GM12872 (cell line): ENCODE data around the gene RTL1.

Source experiments
- TF ChIP-seq, protein P1 (sequence below): IDR thresholded peaks from 3 replicates; pipeline ENCODE4 v1.5.1; 2011; ENCODE audit warnings: low read depth, mild to moderate bottlenecking, low read length, moderate library complexity; ENCODE audit not compliant: insufficient read depth

Gene RTL1

DNA sequence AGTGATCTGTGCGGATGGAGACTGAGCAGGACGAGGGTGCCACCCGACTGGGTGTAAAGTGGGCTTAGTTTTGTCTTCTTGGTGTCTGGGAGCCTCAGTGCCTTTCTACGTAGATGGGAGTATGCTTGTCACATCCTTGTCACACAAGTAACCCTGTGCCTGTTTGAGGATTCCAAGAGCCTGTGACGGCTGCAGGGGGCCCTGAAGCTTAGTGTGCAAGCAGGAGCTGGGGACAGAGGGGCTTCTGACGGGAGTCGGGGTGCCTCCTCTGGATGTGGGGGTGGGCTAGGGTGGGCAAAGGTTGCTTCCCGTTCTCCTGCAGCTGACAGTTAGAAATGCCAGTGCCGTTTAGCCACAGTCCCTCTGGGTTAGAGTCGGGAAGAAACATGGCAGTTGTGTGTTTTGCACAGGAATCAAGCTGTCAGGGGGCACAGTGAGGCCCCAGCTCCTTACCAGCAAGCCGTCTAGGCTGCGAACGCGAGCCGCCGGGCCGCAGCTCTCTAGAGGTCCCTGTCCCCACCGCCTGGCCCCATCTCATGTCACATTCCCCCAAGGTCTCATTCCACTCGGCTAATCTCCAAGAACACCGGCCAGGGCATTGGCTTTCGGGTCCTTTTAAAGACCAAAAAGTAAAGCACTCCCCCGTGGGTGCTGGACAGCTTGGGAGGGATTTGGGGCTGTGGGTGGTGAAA is 7.0 kb downstream of the RTL1 start:
- TF ChIP-seq, protein P1, sequence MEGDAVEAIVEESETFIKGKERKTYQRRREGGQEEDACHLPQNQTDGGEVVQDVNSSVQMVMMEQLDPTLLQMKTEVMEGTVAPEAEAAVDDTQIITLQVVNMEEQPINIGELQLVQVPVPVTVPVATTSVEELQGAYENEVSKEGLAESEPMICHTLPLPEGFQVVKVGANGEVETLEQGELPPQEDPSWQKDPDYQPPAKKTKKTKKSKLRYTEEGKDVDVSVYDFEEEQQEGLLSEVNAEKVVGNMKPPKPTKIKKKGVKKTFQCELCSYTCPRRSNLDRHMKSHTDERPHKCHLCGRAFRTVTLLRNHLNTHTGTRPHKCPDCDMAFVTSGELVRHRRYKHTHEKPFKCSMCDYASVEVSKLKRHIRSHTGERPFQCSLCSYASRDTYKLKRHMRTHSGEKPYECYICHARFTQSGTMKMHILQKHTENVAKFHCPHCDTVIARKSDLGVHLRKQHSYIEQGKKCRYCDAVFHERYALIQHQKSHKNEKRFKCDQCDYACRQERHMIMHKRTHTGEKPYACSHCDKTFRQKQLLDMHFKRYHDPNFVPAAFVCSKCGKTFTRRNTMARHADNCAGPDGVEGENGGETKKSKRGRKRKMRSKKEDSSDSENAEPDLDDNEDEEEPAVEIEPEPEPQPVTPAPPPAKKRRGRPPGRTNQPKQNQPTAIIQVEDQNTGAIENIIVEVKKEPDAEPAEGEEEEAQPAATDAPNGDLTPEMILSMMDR = no peak

DNA sequence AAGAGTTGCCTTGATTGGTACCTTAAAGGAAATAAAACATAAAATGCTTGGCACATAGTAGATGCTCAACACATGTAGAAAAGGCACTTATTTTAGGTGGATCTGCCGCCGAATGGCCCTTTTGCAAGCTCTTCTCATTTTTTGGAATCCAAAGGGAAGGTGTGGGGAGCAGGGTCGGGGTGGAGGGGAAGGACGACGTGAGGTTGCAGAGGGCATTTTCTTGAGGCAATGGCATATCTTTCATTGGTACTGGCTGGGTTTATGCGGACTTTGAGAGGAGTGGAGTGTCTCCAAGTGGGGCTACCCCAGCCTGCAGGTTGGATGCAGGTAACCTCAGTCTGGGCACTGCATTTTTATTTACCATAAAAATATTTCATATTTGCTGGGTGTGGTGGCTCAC is 8.1 kb downstream of the RTL1 start:
- TF ChIP-seq, protein P1 = no peak

DNA sequence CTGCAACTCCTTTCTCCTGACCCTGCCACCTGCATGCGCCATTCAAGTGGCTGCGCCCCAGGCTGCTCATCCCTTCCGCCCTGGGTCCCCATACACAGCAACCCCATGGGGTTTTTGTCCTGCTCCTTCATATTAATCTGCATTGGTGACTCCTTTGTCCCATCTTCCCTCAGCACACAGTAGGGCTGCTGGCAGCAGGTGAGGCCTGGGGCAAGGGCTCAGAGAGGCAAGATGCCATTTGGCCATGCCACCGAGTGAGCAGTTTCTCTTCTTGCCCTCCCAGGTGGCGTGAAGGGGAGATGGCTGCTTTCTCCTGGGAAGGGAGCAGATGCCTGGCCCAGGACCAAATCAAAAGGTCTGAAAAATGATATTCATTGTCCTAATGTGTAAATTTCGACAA is 9.1 kb downstream of the RTL1 start:
- TF ChIP-seq, protein P1 = no peak

DNA sequence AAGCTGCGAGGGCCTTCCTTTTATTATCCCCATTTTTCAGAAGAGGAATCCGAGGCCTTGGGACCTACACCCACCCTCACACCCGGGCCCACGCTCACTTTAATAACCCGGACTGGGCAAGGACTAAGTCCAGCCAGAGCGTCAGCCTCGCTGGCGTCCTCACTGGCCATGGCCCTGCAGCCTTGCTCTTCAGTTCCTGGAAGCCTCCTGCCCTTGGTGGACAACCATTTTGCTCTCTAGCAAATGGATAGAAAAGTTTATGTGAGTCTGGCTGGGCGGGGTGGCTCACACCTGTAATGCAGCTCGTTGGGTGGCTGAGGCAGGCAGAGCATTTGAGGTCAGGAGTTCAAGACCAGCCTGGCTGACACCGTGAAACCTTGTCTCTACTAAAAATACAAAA is 9.8 kb downstream of the RTL1 start:
- TF ChIP-seq, protein P1 = no peak

DNA sequence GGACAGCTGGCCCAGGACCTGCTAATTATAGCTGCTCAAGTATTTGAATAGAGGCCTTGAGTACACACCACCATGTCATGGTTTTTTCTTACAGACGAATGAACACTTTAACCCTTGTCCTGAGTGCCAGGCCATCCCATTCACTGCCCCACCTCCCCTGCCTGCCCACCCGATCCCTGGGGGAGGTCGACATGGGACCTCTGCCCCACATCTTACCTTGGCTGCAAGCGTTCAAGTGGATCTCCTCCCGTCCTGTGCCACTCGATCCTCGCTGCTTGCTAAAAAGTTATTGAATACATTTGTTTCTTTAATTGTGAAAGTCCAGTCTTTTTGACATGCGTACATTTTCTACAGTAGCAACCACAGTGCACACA is 10.3 kb downstream of the RTL1 start:
- TF ChIP-seq, protein P1 = no peak

DNA sequence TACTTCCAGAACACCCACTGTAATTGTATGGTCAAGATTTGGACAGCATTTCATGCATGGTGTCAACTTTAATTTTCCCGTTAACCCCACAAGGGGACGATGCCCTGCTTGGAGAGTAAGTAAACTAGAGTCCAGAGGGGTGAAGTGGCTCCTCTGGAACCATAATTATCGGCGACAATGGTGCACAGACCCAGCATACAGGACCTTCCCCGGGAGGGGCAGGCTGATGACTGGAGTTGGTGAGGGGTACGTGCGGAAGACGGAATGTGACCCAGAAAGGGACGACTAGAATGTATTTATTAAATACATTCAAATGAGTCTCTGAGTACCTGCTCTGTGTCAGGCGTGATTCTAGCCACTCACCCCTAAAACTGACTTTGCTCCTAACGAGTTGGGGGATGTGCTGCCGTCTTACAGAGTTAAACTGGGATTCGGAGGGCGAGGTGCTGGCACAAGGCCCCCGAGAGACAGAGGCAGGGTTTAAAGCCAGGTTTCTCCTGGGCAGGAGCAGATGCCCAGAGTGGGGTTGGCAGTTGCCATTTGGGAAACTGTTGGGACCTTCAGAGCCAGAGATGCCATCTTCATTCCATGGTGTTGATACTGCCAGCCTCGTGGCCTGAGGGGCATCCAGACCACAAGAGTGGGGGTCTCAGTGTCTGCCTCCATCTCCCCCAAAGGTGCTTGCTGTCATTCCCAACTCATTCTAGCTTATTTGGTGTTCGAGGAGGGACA is 10.9 kb downstream of the RTL1 start:
- TF ChIP-seq, protein P1 = no peak

DNA sequence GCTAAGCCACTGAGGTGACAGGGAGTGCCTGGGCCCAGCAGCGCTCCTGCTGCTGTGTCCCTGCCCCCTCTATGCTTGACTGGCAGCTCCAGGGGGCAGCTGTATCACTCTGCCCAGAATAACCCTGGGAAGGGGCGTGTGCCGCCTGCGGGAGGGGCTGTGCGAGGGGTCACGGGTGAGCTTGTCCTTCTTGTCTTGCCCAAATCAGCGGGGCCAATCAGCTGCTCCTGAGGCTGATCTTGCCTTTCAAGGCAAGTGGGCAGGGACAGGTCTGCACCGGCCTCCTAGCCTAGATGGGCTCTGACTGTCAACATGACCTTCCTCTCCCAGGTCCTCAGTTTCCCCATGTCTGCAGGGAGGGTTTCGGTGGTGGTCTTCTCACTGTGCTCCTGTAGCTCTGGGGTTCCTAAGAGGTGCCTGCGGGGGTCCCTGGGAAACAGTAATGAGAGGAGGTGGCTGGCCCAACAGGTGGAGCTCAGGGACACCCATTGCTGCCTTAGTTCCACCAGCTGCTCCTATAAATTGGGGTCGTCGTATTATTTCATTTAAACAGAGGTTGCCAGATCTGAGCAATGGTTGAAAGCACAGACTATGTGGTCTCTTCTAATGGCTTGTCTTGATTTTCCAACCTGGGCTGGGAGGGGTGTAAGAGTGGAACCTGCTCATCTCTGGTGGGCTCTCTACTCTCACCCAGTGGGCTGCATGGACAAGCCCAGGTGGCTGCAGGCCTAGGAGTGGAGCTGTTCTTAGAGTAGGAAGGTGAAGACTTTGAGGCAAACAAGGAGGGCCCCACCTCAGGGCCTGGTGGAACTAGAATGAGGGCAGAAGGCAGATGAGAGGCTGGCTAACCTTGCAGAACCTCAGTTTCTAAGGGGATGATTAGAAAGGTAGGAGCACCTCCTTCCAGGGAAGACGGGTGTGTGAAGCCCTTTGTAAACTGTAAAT is 11.7 kb downstream of the RTL1 start:
- TF ChIP-seq, protein P1 = no peak
